Trophoblast cell (in vitro differentiated cells and primary cell): ENCODE data around the gene HBD.

Experiments used
- DNase-seq, 2 donors: peaks; one replicate each; pipeline ENCODE4 v3.0.0-alpha.2; 2016
- H2AFZ ChIP-seq: 2 replicates; pipeline ENCODE4 v1.6.1; 2013; ENCODE audit warnings: low read length, moderate library complexity, mild to moderate bottlenecking; ENCODE audit not compliant: insufficient read depth, poor library complexity
- H2AK5ac ChIP-seq: 2 replicates; pipeline ENCODE4 v1.6.1; 2013; ENCODE audit warnings: mild to moderate bottlenecking, low read length
- H2BK120ac ChIP-seq: 2 replicates; pipeline ENCODE4 v1.6.1; 2013; ENCODE audit warnings: low read length, mild to moderate bottlenecking, moderate library complexity; ENCODE audit not compliant: insufficient read depth, poor library complexity
- H2BK12ac ChIP-seq: 2 replicates; pipeline ENCODE4 v1.6.1; 2013; ENCODE audit warnings: mild to moderate bottlenecking, low read length, moderate library complexity
- H2BK5ac ChIP-seq: 2 replicates; pipeline ENCODE4 v1.6.1; 2013; ENCODE audit warnings: low read length, low read depth, moderate library complexity, mild to moderate bottlenecking; ENCODE audit not compliant: poor library complexity
- H3K14ac ChIP-seq: 2 replicates; pipeline ENCODE4 v1.6.1; 2013; ENCODE audit warnings: mild to moderate bottlenecking, low read length
- H3K18ac ChIP-seq: 2 replicates; pipeline ENCODE4 v1.6.1; 2013; ENCODE audit warnings: mild to moderate bottlenecking, low read length
- H3K23ac ChIP-seq: 2 replicates; pipeline ENCODE4 v1.6.1; 2013; ENCODE audit warnings: low read length
- H3K27ac ChIP-seq: 2 replicates; pipeline ENCODE4 v1.5.1; 2013; ENCODE audit warnings: low read depth, mild to moderate bottlenecking, inconsistent platforms, low read length, moderate library complexity
- H3K27me3 ChIP-seq: 2 replicates; pipeline ENCODE4 v1.6.1; 2013; ENCODE audit warnings: inconsistent platforms, mild to moderate bottlenecking, low read length, moderate library complexity; ENCODE audit not compliant: insufficient read depth
- H3K36me3 ChIP-seq, 2 experiments: 1 replicate in 1 of 2; 2 replicates in 1 of 2; pipeline ENCODE4 v1.6.1; 2013; ENCODE audit warnings: low read length in 2 of 2, mild to moderate bottlenecking in 2 of 2, moderate library complexity in 1 of 2; ENCODE audit not compliant: insufficient read depth in 2 of 2, control insufficient read depth in 1 of 2
- H3K4ac ChIP-seq: 2 replicates; pipeline ENCODE4 v1.6.1; 2013; ENCODE audit warnings: low read depth, mild to moderate bottlenecking, low read length, moderate library complexity
- H3K4me1 ChIP-seq, 2 experiments: 1 replicate in 1 of 2; 2 replicates in 1 of 2; pipeline ENCODE4 v1.6.1; 2013; ENCODE audit warnings: low read length in 2 of 2, mild to moderate bottlenecking in 2 of 2, moderate library complexity in 1 of 2; ENCODE audit not compliant: insufficient read depth in 2 of 2, control insufficient read depth in 1 of 2
- H3K4me2 ChIP-seq: 2 replicates; pipeline ENCODE4 v1.6.1; 2013; ENCODE audit warnings: inconsistent platforms, mild to moderate bottlenecking, low read length, moderate library complexity
- H3K4me3 ChIP-seq: 2 replicates; pipeline ENCODE4 v1.5.1; 2013; ENCODE audit warnings: mild to moderate bottlenecking, low read depth, low read length, inconsistent platforms
- H3K79me1 ChIP-seq: one replicate; pipeline ENCODE4 v1.6.1; 2013; ENCODE audit warnings: low read length
- H3K79me2 ChIP-seq: 2 replicates; pipeline ENCODE4 v1.6.1; 2013; ENCODE audit warnings: low read length, mild to moderate bottlenecking; ENCODE audit not compliant: control insufficient read depth, insufficient read depth, poor library complexity
- H3K9ac ChIP-seq: 2 replicates; pipeline ENCODE4 v1.6.1; 2013; ENCODE audit warnings: mild to moderate bottlenecking, low read length
- H3K9me3 ChIP-seq: 2 replicates; pipeline ENCODE4 v1.6.1; 2013; ENCODE audit warnings: low read depth, mild to moderate bottlenecking, control low read depth, inconsistent platforms, low read length; ENCODE audit not compliant: insufficient read depth
- H4K12ac ChIP-seq: 2 replicates; pipeline ENCODE4 v1.6.1; 2013; ENCODE audit warnings: low read depth, mild to moderate bottlenecking, low read length, moderate library complexity
- H4K8ac ChIP-seq: 2 replicates; pipeline ENCODE4 v1.6.1; 2013; ENCODE audit warnings: low read depth, mild to moderate bottlenecking, low read length, moderate library complexity
- H4K91ac ChIP-seq: one replicate; pipeline ENCODE4 v1.6.1; 2013; ENCODE audit warnings: low read depth, mild to moderate bottlenecking, low read length, moderate library complexity
- WGBS: extraction: QIAGEN DNeasy Blood & Tissue Kit; methylation state at CpG from one replicate; pipeline ENCODE4 v1.1.7; 2013; ENCODE audit warnings: missing lambda C conversion rate; ENCODE audit not compliant: insufficient read length, insufficient coverage; ENCODE audit errors: extremely low coverage; 5-methylcytosine and 5-hydroxymethylcytosine counted together

Gene HBD

GRCh38 chr11:5281596-5281995, 47.3 kb upstream of the HBD start:
- H4K91ac ChIP-seq = no peak overlapping the region
- H3K4me3 ChIP-seq = no peak overlapping the region
- no peaks in the 10 kb centered on the region for H3K27me3 ChIP-seq
- H3K23ac ChIP-seq = no peak overlapping the region
- H3K79me2 ChIP-seq = no peaks in the 10 kb centered on the region
- H3K36me3 ChIP-seq = no peaks in the 10 kb centered on the region
- H3K9ac ChIP-seq = no peak overlapping the region
- H2BK5ac ChIP-seq = no peak overlapping the region
- H2AFZ ChIP-seq = no peak overlapping the region
- H2BK120ac ChIP-seq = no peak overlapping the region
- H4K12ac ChIP-seq = no peak overlapping the region
- H3K79me1 ChIP-seq = no peaks in the 10 kb centered on the region
- no peak overlapping the region for H3K14ac ChIP-seq
- no peaks in the 10 kb centered on the region for H3K9me3 ChIP-seq
- H3K27ac ChIP-seq = no peak overlapping the region
- H3K4me1 ChIP-seq = no peaks in the 10 kb centered on the region
- no peak overlapping the region for H3K4ac ChIP-seq
- H4K8ac ChIP-seq = no peak overlapping the region
- no peak overlapping the region for H2AK5ac ChIP-seq
- no peak overlapping the region for H3K18ac ChIP-seq
- DNase-seq = no peak
- no peak overlapping the region for H3K4me2 ChIP-seq
- no peak overlapping the region for H2BK12ac ChIP-seq

- DNase-seq = peak; percentile 7 to 40
- Histone ChIP-seq H3K18ac (no peak overlapping the region), H3K9ac (no peak overlapping the region), H2BK12ac (no peak overlapping the region), H2AK5ac (no peak overlapping the region), H3K27ac (no peak overlapping the region), H3K27me3 (no peaks in the 10 kb centered on the region), H2BK120ac (no peak overlapping the region), H4K91ac (no peak overlapping the region), H3K23ac (no peak overlapping the region), H3K79me1 (no peaks in the 10 kb centered on the region), H3K79me2 (no peaks in the 10 kb centered on the region), H2AFZ (no peak overlapping the region), H3K36me3 (no peaks in the 10 kb centered on the region), H3K14ac (no peak overlapping the region), H2BK5ac (no peak overlapping the region), H3K4me3 (no peak overlapping the region), H3K4me1 (no peaks in the 10 kb centered on the region), H4K8ac (no peak overlapping the region), H3K4me2 (no peak overlapping the region), H3K4ac (no peak overlapping the region), H3K9me3 (no peaks in the 10 kb centered on the region), H4K12ac (no peak overlapping the region)
- WGBS = no CpG with 5 or more reads among the region's 3 CpGs
Measured at GRCh38 chr11:5280582-5281102, 46.4 kb upstream of the HBD start.

- Histone ChIP-seq H2AFZ (no peak overlapping the region), H4K8ac (no peak overlapping the region), H3K23ac (no peak overlapping the region), H3K27me3 (no peaks in the 10 kb centered on the region), H3K4me2 (no peak overlapping the region), H4K12ac (no peak overlapping the region), H3K14ac (no peak overlapping the region), H3K4me1 (no peaks in the 10 kb centered on the region), H3K79me1 (no peaks in the 10 kb centered on the region), H3K18ac (no peak overlapping the region), H2BK120ac (no peak overlapping the region), H2AK5ac (no peak overlapping the region), H4K91ac (no peak overlapping the region), H2BK5ac (no peak overlapping the region), H3K9ac (no peak overlapping the region), H3K36me3 (no peaks in the 10 kb centered on the region), H3K4me3 (no peak overlapping the region), H3K79me2 (no peaks in the 10 kb centered on the region), H3K27ac (no peak overlapping the region), H3K9me3 (no peaks in the 10 kb centered on the region), H3K4ac (no peak overlapping the region), H2BK12ac (no peak overlapping the region)
- no CpG with 5 or more reads among the region's 4 CpGs for WGBS
- DNase-seq = no peak
Measured at GRCh38 chr11:5279471-5280090, 45.3 kb upstream of the HBD start.

GRCh38 chr11:5277807-5278382, 43.6 kb upstream of the HBD start:
- Histone ChIP-seq H3K18ac (no peak overlapping the region), H2BK5ac (no peak overlapping the region), H3K9ac (no peak overlapping the region), H3K27me3 (no peaks in the 10 kb centered on the region), H3K79me2 (no peaks in the 10 kb centered on the region), H3K4me1 (no peaks in the 10 kb centered on the region), H4K8ac (no peak overlapping the region), H3K4me2 (no peak overlapping the region), H3K27ac (no peak overlapping the region), H3K4me3 (no peak overlapping the region), H4K91ac (no peak overlapping the region), H2AK5ac (no peak overlapping the region), H3K36me3 (no peaks in the 10 kb centered on the region), H3K14ac (no peak overlapping the region), H4K12ac (no peak overlapping the region), H2BK120ac (no peak overlapping the region), H3K4ac (no peak overlapping the region), H2AFZ (no peak overlapping the region), H3K79me1 (no peaks in the 10 kb centered on the region), H3K9me3 (no peaks in the 10 kb centered on the region), H3K23ac (no peak overlapping the region), H2BK12ac (no peak overlapping the region)
- no peak for DNase-seq
- WGBS = no CpG with 5 or more reads among the region's 1 CpG
